Loucy (cell line): ENCODE data around the gene CHCHD6.

ENCODE experiments used
- CTCF ChIP-seq: fragments of 200-600 bp; sonication (generic); conservative IDR thresholded peaks from 2 replicates; pipeline ENCODE4 v1.5.1; 2014; ENCODE audit warnings: mild to moderate bottlenecking, antibody characterized with exemption, low read length
- EZH2phosphoT487 ChIP-seq: fragments of 200-600 bp; IDR thresholded peaks from 2 replicates; pipeline ENCODE4 v1.6.1; 2018; ENCODE audit warnings: antibody characterized with exemption, mild to moderate bottlenecking, moderate library complexity, borderline replicate concordance

GRCh38 chr3:126998728-126999127, 294.7 kb downstream of the CHCHD6 start:
- TF ChIP-seq CTCF = no peak
- no peak for TF ChIP-seq EZH2phosphoT487
